Breast epithelium (tissue), 4 donors: ENCODE data around the gene RPS2. TPM values are rescaled to one million over a fixed set of nuclear protein-coding genes. Genes with fewer than 3 reads are reported as not detected.
A peak's percentile ranks its signal among the peaks of the same experiment; 100 is the strongest.

ENCODE experiments used
- DNase-seq, 2 donors: peaks; one replicate each; pipeline ENCODE4 v3.0.0-alpha.2; 2019; ENCODE audit warnings: low spot score in 2 of 2
- H3K27ac ChIP-seq, 2 donors: fragments of 200-600 bp; sonication (generic) in 1 of 2; one replicate each; pipeline ENCODE4 v1.5.1; 2016 to 2019; ENCODE audit warnings: mild to moderate bottlenecking in 1 of 2
- H3K27me3 ChIP-seq, 2 donors: fragments of 200-600 bp; sonication (generic) in 1 of 2; one replicate each; pipeline versions ENCODE4 v1.5.1 to v1.6.0; 2017 to 2019; ENCODE audit warnings: control low read depth in 1 of 2, mild to moderate bottlenecking in 1 of 2
- H3K36me3 ChIP-seq: fragments of 200-600 bp; one replicate; pipeline ENCODE4 v1.5.1; 2019
- H3K4me1 ChIP-seq, 2 donors: fragments of 200-600 bp; sonication (generic); one replicate each; pipeline ENCODE4 v1.5.1; 2016 to 2019; ENCODE audit warnings: control low read depth in 1 of 2
- H3K4me3 ChIP-seq, 3 donors: fragments of 200-600 bp; sonication (generic); 1 replicate in 2 of 3; 2 replicates in 1 of 3; pipeline ENCODE4 v1.5.1; 2016 to 2019; ENCODE audit warnings: mild to moderate bottlenecking in 3 of 3, moderate library complexity in 2 of 3
- H3K9me3 ChIP-seq, 2 donors: fragments of 200-600 bp; sonication (generic) in 1 of 2; one replicate each; pipeline ENCODE4 v1.5.1; 2016 to 2019; ENCODE audit warnings: control low read depth in 1 of 2
- CTCF ChIP-seq, 3 donors: fragments of 450-650 bp; IDR thresholded peaks; one replicate each; pipeline ENCODE4 v1.5.1; 2016 to 2017; ENCODE audit warnings: antibody characterized with exemption in 3 of 3, mild to moderate bottlenecking in 3 of 3, moderate library complexity in 3 of 3
- POLR2A ChIP-seq: fragments of 450-650 bp; IDR thresholded peaks from one replicate; pipeline ENCODE4 v1.6.1; 2016; ENCODE audit warnings: antibody characterized with exemption, mild to moderate bottlenecking, moderate library complexity
- POLR2AphosphoS5 ChIP-seq, 3 donors: sonication (generic); formaldehyde crosslinking; IDR thresholded peaks; one replicate each; pipeline ENCODE4 v1.6.1; 2017; ENCODE audit warnings: antibody characterized with exemption in 3 of 3
- intact Hi-C: fragments of 100-400 bp; cut with DNase I; formaldehyde crosslinking; loops from one replicate; pipeline ENCODE4 v1.15.1; 2023; ENCODE audit warnings: low total_unique reads
- total RNA-seq, 3 donors: library from RNA; depleted of rRNA; stranded (reverse); fragments of >200 nt; gene quantifications; one replicate each; pipeline ENCODE4 v1.1.0, GENCODE V29; 2016

Gene RPS2
- total RNA-seq, 3 donors from 2014 or later = 1,340 to 2,607 (median 1,661) TPM

GRCh38 chr16:1917665-1918350 lies 46.8 kb downstream of the RPS2 start:
- Histone ChIP-seq H3K36me3 (no peaks in the 10 kb centered on the region), H3K4me3 (peak overlapping the region in 2 of 3 donors; percentile 23 to 51), H3K27me3 (peaks cover 0 to 76% of the 10 kb centered on the region in 2 donors), H3K9me3 (no peaks in the 10 kb centered on the region), H3K4me1 (no peaks in the 10 kb centered on the region), H3K27ac (no peak overlapping the region)
- intact Hi-C loops = no loop called here
- no peak for DNase-seq
- TF ChIP-seq CTCF (IDR thresholded peaks at IDR 0.05) = no peak

- Histone ChIP-seq H3K4me1 (no peaks in the 10 kb centered on the region), H3K9me3 (no peaks in the 10 kb centered on the region), H3K27ac (no peak overlapping the region), H3K36me3 (no peaks in the 10 kb centered on the region), H3K27me3 (peaks cover 0 to 71% of the 10 kb centered on the region in 2 donors), H3K4me3 (peak overlapping the region in 2 of 3 donors; percentile 15 to 51)
- TF ChIP-seq POLR2A (no peak), POLR2AphosphoS5 (IDR thresholded peaks at IDR 0.05) (no peak), CTCF (IDR thresholded peaks at IDR 0.05) (no peak)
- no peak for DNase-seq
- intact Hi-C loops = no loop called here
These were observed 47.5 kb downstream of the RPS2 start for GRCh38 chr16:1917056-1917664.

GRCh38 chr16:1916640-1916990 lies 48.0 kb downstream of the RPS2 start:
- Histone ChIP-seq H3K4me3 (no peak overlapping the region), H3K9me3 (no peaks in the 10 kb centered on the region), H3K4me1 (no peaks in the 10 kb centered on the region), H3K36me3 (no peaks in the 10 kb centered on the region), H3K27me3 (peaks cover 0 to 66% of the 10 kb centered on the region in 2 donors), H3K27ac (no peak overlapping the region)
- DNase-seq = no peak
- TF ChIP-seq CTCF (IDR thresholded peaks at IDR 0.05) = no peak
- TF ChIP-seq POLR2AphosphoS5 (IDR thresholded peaks at IDR 0.05) = no peak
- no peak for TF ChIP-seq POLR2A
- intact Hi-C loops = no loop called here

- H3K4me3 ChIP-seq = no peak overlapping the region
- H3K4me1 ChIP-seq = no peaks in the 10 kb centered on the region
- intact Hi-C loops = no loop called here
- no peak overlapping the region for H3K27ac ChIP-seq
- no peaks in the 10 kb centered on the region for H3K36me3 ChIP-seq
- no peak for TF ChIP-seq POLR2A
- no peak for TF ChIP-seq POLR2AphosphoS5 (IDR thresholded peaks at IDR 0.05)
- TF ChIP-seq CTCF (IDR thresholded peaks at IDR 0.05) = no peak
- no peak for DNase-seq
- H3K9me3 ChIP-seq = no peaks in the 10 kb centered on the region
- H3K27me3 ChIP-seq = peaks cover 0 to 60% of the 10 kb centered on the region in 2 donors
These were observed 48.6 kb downstream of the RPS2 start for GRCh38 chr16:1915732-1916639.

GRCh38 chr16:1914988-1915387 lies 49.6 kb downstream of the RPS2 start:
- H3K4me3 ChIP-seq = no peak overlapping the region
- TF ChIP-seq CTCF (IDR thresholded peaks at IDR 0.05) (no peak), POLR2A (no peak), POLR2AphosphoS5 (IDR thresholded peaks at IDR 0.05) (no peak)
- H3K27me3 ChIP-seq = peaks cover 0 to 52% of the 10 kb centered on the region in 2 donors
- no peaks in the 10 kb centered on the region for H3K36me3 ChIP-seq
- no peaks in the 10 kb centered on the region for H3K4me1 ChIP-seq
- no peak overlapping the region for H3K27ac ChIP-seq
- no peaks in the 10 kb centered on the region for H3K9me3 ChIP-seq
- DNase-seq = no peak
- intact Hi-C loops = no loop called here
